IMR-90 (cell line): Measurements from ENCODE around the gene EPB41L5. TPM values are rescaled to one million over a fixed set of nuclear protein-coding genes. Genes with fewer than 3 reads are reported as not detected.

Experiments
- ATAC-seq: fragments of 200-7000 bp; cut with Tn5 transposase; 2 replicates; pipeline ENCODE4 v1.9.1; 2020; ENCODE audit warnings: low read depth, mild to moderate bottlenecking, moderate library complexity
- BruUV-seq: library from RNA; stranded (reverse); fragments of 400-500 nt; replicated peaks from 2 replicates; lab custom pipeline; 2021; lab: Mats Ljungman, UMichigan
- CTCF ChIA-PET: fragments of 300-600 bp; formaldehyde crosslinking; extraction: SDS; loops from one replicate; lab custom pipeline; 2021; ENCODE audit warnings: antibody characterized with exemption; lab: Yijun Ruan, JAX
- POLR2A ChIA-PET: fragments of 300-600 bp; sonication (Branson Sonifier 250); formaldehyde crosslinking; loops from one replicate; lab custom pipeline; 2022; ENCODE audit warnings: antibody characterized with exemption; ENCODE audit not compliant: unreplicated experiment; lab: Charles Lee
- DNase-seq: peaks from one replicate; pipeline ENCODE4 v3.0.0; 2013
- H2AFZ ChIP-seq: replicated peaks from 2 replicates; pipeline ENCODE3; 2013; ENCODE audit warnings: low read length, mild to moderate bottlenecking; ENCODE audit not compliant: poor library complexity
- H2AK5ac ChIP-seq: 2 replicates; pipeline ENCODE4 v1.6.1; 2013; ENCODE audit warnings: low read depth, low read length, inconsistent platforms
- H2AK9ac ChIP-seq: replicated peaks from 2 replicates; pipeline ENCODE3; 2013; ENCODE audit warnings: mild to moderate bottlenecking, low read depth, low read length, moderate library complexity; ENCODE audit not compliant: poor library complexity
- H2BK120ac ChIP-seq: 2 replicates; pipeline ENCODE4 v1.6.1; 2013; ENCODE audit warnings: low read depth, low read length, inconsistent platforms
- H2BK15ac ChIP-seq: 3 replicates; pipeline ENCODE4 v1.6.1; 2013; ENCODE audit warnings: low read depth, low read length, inconsistent platforms
- H2BK20ac ChIP-seq: 2 replicates; pipeline ENCODE4 v1.6.1; 2013; ENCODE audit warnings: low read depth, mild to moderate bottlenecking, inconsistent platforms, low read length, moderate library complexity
- H2BK5ac ChIP-seq: 2 replicates; pipeline ENCODE4 v1.6.1; 2013; ENCODE audit warnings: mild to moderate bottlenecking, low read depth, low read length, inconsistent platforms; ENCODE audit not compliant: poor library complexity, severe bottlenecking
- H3K14ac ChIP-seq: replicated peaks from 2 replicates; pipeline ENCODE4 v1.6.1; 2013; ENCODE audit warnings: low read depth, low read length, inconsistent platforms
- H3K18ac ChIP-seq: 2 replicates; pipeline ENCODE4 v1.6.1; 2013; ENCODE audit warnings: low read depth, low read length, control low read depth
- H3K23ac ChIP-seq: 2 replicates; pipeline ENCODE4 v1.6.1; 2013; ENCODE audit warnings: low read depth, low read length, inconsistent platforms
- H3K27ac ChIP-seq: 2 replicates; pipeline ENCODE4 v1.5.1; 2013; ENCODE audit warnings: mild to moderate bottlenecking, control low read depth, low read length; ENCODE audit not compliant: insufficient read depth
- H3K27me3 ChIP-seq: 2 replicates; pipeline ENCODE4 v1.6.1; 2013; ENCODE audit warnings: low read length; ENCODE audit not compliant: control insufficient read depth, insufficient read depth
- H3K36me3 ChIP-seq: 2 replicates; pipeline ENCODE4 v1.6.1; 2013; ENCODE audit warnings: low read length, mixed read lengths; ENCODE audit not compliant: control insufficient read depth, insufficient read depth
- H3K4ac ChIP-seq: 2 replicates; pipeline ENCODE4 v1.6.1; 2013; ENCODE audit warnings: low read depth, low read length, inconsistent platforms
- H3K4me1 ChIP-seq: 2 replicates; pipeline ENCODE4 v1.6.1; 2013; ENCODE audit warnings: low read length, mixed read lengths; ENCODE audit not compliant: control insufficient read depth, insufficient read depth
- H3K4me2 ChIP-seq: 2 replicates; pipeline ENCODE4 v1.6.1; 2013; ENCODE audit warnings: low read depth, mild to moderate bottlenecking, control low read depth, low read length, moderate library complexity
- H3K4me3 ChIP-seq: 2 replicates; pipeline ENCODE4 v1.5.1; 2013; ENCODE audit warnings: low read depth, mild to moderate bottlenecking, control low read depth, low read length, moderate library complexity; ENCODE audit not compliant: insufficient read depth
- H3K56ac ChIP-seq: 2 replicates; pipeline ENCODE4 v1.6.1; 2013; ENCODE audit warnings: low read length, inconsistent platforms; ENCODE audit not compliant: insufficient read depth; ENCODE audit errors: extremely low read depth
- H3K79me1 ChIP-seq, 2 experiments: 2 replicates each; pipeline ENCODE4 v1.6.1; 2013; ENCODE audit warnings: low read length in 2 of 2, inconsistent platforms in 1 of 2, low read depth in 1 of 2
- H3K9ac ChIP-seq: 2 replicates; pipeline ENCODE4 v1.6.1; 2013; ENCODE audit warnings: low read depth, low read length, control low read depth
- H3K9me1 ChIP-seq: 2 replicates; pipeline ENCODE4 v1.6.1; 2013; ENCODE audit warnings: low read length, inconsistent platforms; ENCODE audit not compliant: insufficient read depth
- H3K9me3 ChIP-seq: 2 replicates; pipeline ENCODE4 v1.6.1; 2013; ENCODE audit warnings: low read length; ENCODE audit not compliant: control insufficient read depth, insufficient read depth
- H4K20me1 ChIP-seq: 2 replicates; pipeline ENCODE4 v1.6.1; 2013; ENCODE audit warnings: low read length, inconsistent platforms; ENCODE audit not compliant: insufficient read depth
- H4K5ac ChIP-seq: 2 replicates; pipeline ENCODE4 v1.6.1; 2013; ENCODE audit warnings: mild to moderate bottlenecking, low read depth, low read length, control low read depth
- H4K8ac ChIP-seq, 2 experiments: 2 replicates each; pipeline ENCODE4 v1.6.1; 2013; ENCODE audit warnings: low read depth in 2 of 2, low read length in 2 of 2, control low read depth in 1 of 2, inconsistent platforms in 1 of 2
- H4K91ac ChIP-seq: 2 replicates; pipeline ENCODE4 v1.6.1; 2013; ENCODE audit warnings: low read depth, low read length, inconsistent platforms; ENCODE audit not compliant: insufficient read depth
- CEBPB ChIP-seq: IDR thresholded peaks from 2 replicates; pipeline ENCODE4 v1.6.1; 2012; ENCODE audit warnings: low read depth, low read length, improper control_type of control experiment
- NFE2L2 ChIP-seq: fragments of 150-350 bp; IDR thresholded peaks from 2 replicates; pipeline ENCODE4 v1.6.1; 2016; ENCODE audit warnings: low read depth, mild to moderate bottlenecking, low read length
- RCOR1 ChIP-seq: IDR thresholded peaks from 2 replicates; pipeline ENCODE4 v1.6.1; 2012; ENCODE audit warnings: mild to moderate bottlenecking, low read length, improper control_type of control experiment; ENCODE audit not compliant: insufficient replicate concordance
- RFX5 ChIP-seq: IDR thresholded peaks from 2 replicates; pipeline ENCODE4 v1.8.0; 2012; ENCODE audit warnings: low read depth, mild to moderate bottlenecking, low read length, moderate library complexity
- WGBS, 2 experiments: methylation state at CpG; one replicate each; pipeline versions ENCODE4 v1.1.5 to v1.1.7; 2013; ENCODE audit warnings: missing lambda C conversion rate in 2 of 2; ENCODE audit not compliant: insufficient read length in 1 of 2; ENCODE audit errors: extremely low coverage in 2 of 2; 5-methylcytosine and 5-hydroxymethylcytosine counted together
- dilution Hi-C: fragments of 300-500 bp; cut with HindIII; formaldehyde crosslinking; loops from one replicate; pipeline ENCODE4 v1.14.3; 2018; ENCODE audit warnings: low sequenced_read_pairs; ENCODE audit not compliant: unreplicated experiment
- in situ Hi-C: fragments of 300-500 bp; cut with MboI; formaldehyde crosslinking; loops from 3 replicates; pipeline ENCODE4 v1.14.3; 2019; ENCODE audit warnings: low sequenced_read_pairs, inconsistent platforms, mixed read lengths
- intact Hi-C: fragments of 100-400 bp; cut with micrococcal nuclease; formaldehyde crosslinking; loops from 2 replicates; pipeline ENCODE4 v1.10.0; 2022
- polyA plus RNA-seq, 3 experiments: library from polyadenylated mRNA; depleted of rRNA; stranded (reverse); fragments of >200 nt; gene quantifications; 2 replicates each; pipeline ENCODE4 v1.2.3, GENCODE V29; 2012; ENCODE audit warnings: low replicate concordance in 1 of 3
- total RNA-seq: library from RNA; depleted of rRNA; stranded (reverse); fragments of >200 nt; gene quantifications from 2 replicates; pipeline ENCODE4 v1.2.3, GENCODE V29; 2012

The EPB41L5 gene
- total and polyA plus RNA-seq, 2 of the 4 experiments (the other 2 are of a cell fraction) = 5.1 to 10.6 TPM

DNA sequence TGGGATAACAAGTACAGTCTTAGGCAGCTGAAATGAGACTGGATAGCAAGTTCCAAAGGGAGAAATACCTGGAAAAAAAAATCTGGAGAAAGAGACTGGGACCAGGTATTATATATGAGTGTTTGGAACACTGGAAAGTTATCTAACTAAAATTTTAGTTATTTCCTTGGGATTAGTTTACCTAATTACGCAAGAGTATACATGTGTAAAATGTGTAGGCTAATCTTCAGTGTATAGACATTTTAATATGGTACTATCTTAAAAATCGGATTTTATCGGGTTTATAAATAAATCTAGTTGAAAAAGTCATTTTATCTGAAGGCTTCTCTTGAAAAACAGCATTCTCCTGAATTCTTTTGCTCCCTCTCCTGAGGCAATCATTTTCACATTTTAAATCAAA, 3.9 kb downstream of the EPB41L5 start:
- H3K27ac ChIP-seq = no peak overlapping the region
- no peak overlapping the region for H3K9ac ChIP-seq
- H3K27me3 ChIP-seq = no peaks in the 10 kb centered on the region
- no TSS peak for BruUV-seq
- no peak overlapping the region for H2AK9ac ChIP-seq
- no peak overlapping the region for H3K4me3 ChIP-seq
- no peak overlapping the region for H2BK5ac ChIP-seq
- H2BK120ac ChIP-seq = no peak overlapping the region
- WGBS, 2 experiments = no CpG with 5 or more reads among the region's 3 CpGs
- ChIA-PET POLR2A (no interaction called here), CTCF (interaction anchor here (0.9 kb wide), 1 partner anchor 159 kb away, joined by 4 read pairs; no protein-coding TSS in a partner anchor)
- H2AK5ac ChIP-seq = no peak overlapping the region
- TF ChIP-seq CEBPB (peak; percentile 73), RFX5 (no peak), RCOR1 (no peak), NFE2L2 (no peak)
- no peak overlapping the region for H3K14ac ChIP-seq
- in situ Hi-C loops (no loop called here), intact Hi-C loops (no loop called here), dilution Hi-C loops (no loop called here)
- peaks cover 4% of the 10 kb centered on the region; the same call in 1 of the 2 replicates for H4K20me1 ChIP-seq
- no peaks in the 10 kb centered on the region for H3K9me1 ChIP-seq
- no peak overlapping the region for H4K5ac ChIP-seq
- H2BK15ac ChIP-seq = no peak overlapping the region
- H2BK20ac ChIP-seq = no peak overlapping the region
- H2AFZ ChIP-seq = no peak overlapping the region
- no peak overlapping the region for H4K8ac ChIP-seq
- H3K4me1 ChIP-seq = peaks cover 4% of the 10 kb centered on the region; the same call in 1 of the 2 replicates
- no peaks in the 10 kb centered on the region for H3K36me3 ChIP-seq
- ATAC-seq = no peak
- H3K9me3 ChIP-seq = no peaks in the 10 kb centered on the region
- H3K4ac ChIP-seq = no peak overlapping the region
- peaks cover 11 to 37% of the 10 kb centered on the region in 2 experiments for H3K79me1 ChIP-seq
- H3K4me2 ChIP-seq = no peak overlapping the region
- no peak overlapping the region for H3K23ac ChIP-seq
- DNase-seq = no peak
- H3K56ac ChIP-seq = no peak overlapping the region
- no peak overlapping the region for H4K91ac ChIP-seq
- no peak overlapping the region for H3K18ac ChIP-seq
